HEK293 (cell line): Measurements from ENCODE around the gene GPR63.

ENCODE experiments used
- CTCF ChIA-PET: fragments of 350-600 bp; formaldehyde crosslinking; extraction: SDS; loops from one replicate; lab custom pipeline; 2021; ENCODE audit warnings: antibody characterized with exemption; lab: Yijun Ruan, JAX
- POLR2A ChIA-PET: fragments of 300-600 bp; formaldehyde crosslinking; extraction: SDS; loops from one replicate; lab custom pipeline; 2020; ENCODE audit warnings: antibody characterized with exemption, inconsistent platforms; lab: Yijun Ruan, JAX
- H3K27ac ChIP-seq: fragments of 200-500 bp; sonication (Bioruptor generic); 2 replicates; pipeline ENCODE4 v1.5.1; 2014; ENCODE audit warnings: low read depth, low read length, control low read depth, inconsistent platforms; ENCODE audit errors: extremely low read depth
- H3K36me3 ChIP-seq, 2 experiments: fragments of 200-500 bp in 1 of 2; sonication (Bioruptor generic) in 1 of 2; 1 replicate in 1 of 2; 2 replicates in 1 of 2; pipeline ENCODE4 v1.5.1; 2014 to 2017; ENCODE audit warnings: inconsistent platforms in 2 of 2, low read length in 2 of 2; ENCODE audit not compliant: control insufficient read depth in 2 of 2, insufficient read depth in 1 of 2
- H3K4me1 ChIP-seq: fragments of 200-500 bp; sonication (Bioruptor generic); 2 replicates; pipeline ENCODE4 v1.5.1; 2014; ENCODE audit warnings: mild to moderate bottlenecking, low read length, inconsistent platforms; ENCODE audit not compliant: control insufficient read depth, insufficient read depth
- H3K4me3 ChIP-seq: 2 replicates; pipeline ENCODE4 v1.5.1; 2011; ENCODE audit warnings: low read depth, mild to moderate bottlenecking, control low read depth, low read length, moderate library complexity
- H3K9me3 ChIP-seq: fragments of 200-500 bp; sonication (Bioruptor generic); 2 replicates; pipeline ENCODE4 v1.5.1; 2014; ENCODE audit warnings: low read depth, low read length, inconsistent platforms; ENCODE audit not compliant: control insufficient read depth, insufficient read depth
- HOXD13 ChIP-seq: sonication (generic); formaldehyde crosslinking; IDR thresholded peaks from 2 replicates; pipeline ENCODE4 v1.8.0; 2022; ENCODE audit warnings: missing genetic modification reagents, borderline replicate concordance
- KLF8 ChIP-seq: fragments of 450-650 bp; formaldehyde crosslinking; IDR thresholded peaks from 2 replicates; pipeline ENCODE4 v1.5.1; 2016; ENCODE audit warnings: missing biosample characterization, missing genetic modification characterization
- PRDM6 ChIP-seq: fragments of 450-650 bp; formaldehyde crosslinking; IDR thresholded peaks from 2 replicates; pipeline ENCODE4 v1.5.1; 2017; ENCODE audit warnings: missing biosample characterization, missing genetic modification characterization
- SP2 ChIP-seq: fragments of 450-650 bp; formaldehyde crosslinking; IDR thresholded peaks from 2 replicates; pipeline ENCODE4 v1.5.1; 2016; ENCODE audit warnings: missing biosample characterization, missing genetic modification characterization
- ZBTB21 ChIP-seq: fragments of 450-650 bp; formaldehyde crosslinking; IDR thresholded peaks from 2 replicates; pipeline ENCODE4 v1.5.1; 2017; ENCODE audit warnings: missing biosample characterization, missing genetic modification characterization
- ZNF16 ChIP-seq: fragments of 450-650 bp; formaldehyde crosslinking; IDR thresholded peaks from 2 replicates; pipeline ENCODE4 v1.5.1; 2016; ENCODE audit warnings: low read depth, missing biosample characterization, missing genetic modification characterization
- ZNF2 ChIP-seq: fragments of 450-650 bp; formaldehyde crosslinking; IDR thresholded peaks from 2 replicates; pipeline ENCODE4 v1.5.1; 2016; ENCODE audit warnings: missing biosample characterization, missing genetic modification characterization
- ZNF274 ChIP-seq, 2 experiments: fragments of 200-500 bp in 1 of 2; fragments of 450-650 bp in 1 of 2; sonication (Bioruptor generic) in 1 of 2; formaldehyde crosslinking in 1 of 2; IDR thresholded peaks; 2 replicates each; pipeline versions ENCODE4 v1.5.1 to v1.6.1; 2014 to 2016; ENCODE audit warnings: borderline replicate concordance in 1 of 2, inconsistent platforms in 1 of 2, low read length in 1 of 2, missing biosample characterization in 1 of 2, missing genetic modification characterization in 1 of 2
- ZNF311 ChIP-seq: fragments of 450-650 bp; formaldehyde crosslinking; IDR thresholded peaks from 2 replicates; pipeline ENCODE4 v1.5.1; 2017; ENCODE audit warnings: missing biosample characterization, missing genetic modification characterization, borderline replicate concordance
- ZNF335 ChIP-seq: fragments of 450-650 bp; formaldehyde crosslinking; conservative IDR thresholded peaks from 2 replicates; pipeline ENCODE4 v1.5.1; 2016; ENCODE audit warnings: missing biosample characterization, missing genetic modification characterization
- ZNF37A ChIP-seq: fragments of 450-650 bp; IDR thresholded peaks from 2 replicates; pipeline ENCODE4 v1.5.1; 2018; ENCODE audit warnings: missing biosample characterization, missing genetic modification characterization
- ZNF433 ChIP-seq: fragments of 450-650 bp; formaldehyde crosslinking; IDR thresholded peaks from 2 replicates; pipeline ENCODE4 v1.5.1; 2016; ENCODE audit warnings: missing biosample characterization, missing genetic modification characterization, low read depth
- ZNF48 ChIP-seq: fragments of 450-650 bp; formaldehyde crosslinking; IDR thresholded peaks from 2 replicates; pipeline ENCODE4 v1.5.1; 2016; ENCODE audit warnings: missing biosample characterization, missing genetic modification characterization
- ZNF488 ChIP-seq: fragments of 450-650 bp; formaldehyde crosslinking; IDR thresholded peaks from 2 replicates; pipeline ENCODE4 v1.5.1; 2016; ENCODE audit warnings: missing biosample characterization, missing genetic modification characterization
- ZNF514 ChIP-seq: fragments of 450-650 bp; formaldehyde crosslinking; IDR thresholded peaks from 2 replicates; pipeline ENCODE4 v1.5.1; 2016; ENCODE audit warnings: missing biosample characterization, missing genetic modification characterization
- ZNF530 ChIP-seq: fragments of 450-650 bp; formaldehyde crosslinking; IDR thresholded peaks from 2 replicates; pipeline ENCODE4 v1.5.1; 2016; ENCODE audit warnings: low read depth, missing biosample characterization, missing genetic modification characterization
- ZNF544 ChIP-seq: fragments of 450-650 bp; formaldehyde crosslinking; IDR thresholded peaks from 2 replicates; pipeline ENCODE4 v1.5.0; 2017; ENCODE audit warnings: missing biosample characterization, missing genetic modification characterization
- ZNF555 ChIP-seq: fragments of 450-650 bp; formaldehyde crosslinking; conservative IDR thresholded peaks from 2 replicates; pipeline ENCODE4 v1.5.1; 2017; ENCODE audit warnings: missing biosample characterization, mild to moderate bottlenecking, missing genetic modification characterization, inconsistent platforms
- ZNF654 ChIP-seq: fragments of 450-650 bp; formaldehyde crosslinking; IDR thresholded peaks from 2 replicates; pipeline ENCODE4 v1.5.1; 2016; ENCODE audit warnings: low read depth, missing biosample characterization, missing genetic modification characterization
- ZNF791 ChIP-seq: fragments of 450-650 bp; formaldehyde crosslinking; IDR thresholded peaks from 2 replicates; pipeline ENCODE4 v1.5.1; 2016; ENCODE audit warnings: missing biosample characterization, missing genetic modification characterization
- ZNF843 ChIP-seq: fragments of 450-650 bp; formaldehyde crosslinking; IDR thresholded peaks from 2 replicates; pipeline ENCODE4 v1.5.1; 2016; ENCODE audit warnings: missing biosample characterization, missing genetic modification characterization
- TF ChIP-seq, protein P1 (sequence below): fragments of 450-650 bp; IDR thresholded peaks from 2 replicates; pipeline ENCODE4 v1.5.1; 2018; ENCODE audit warnings: missing biosample characterization, missing genetic modification characterization
- TF ChIP-seq, protein P2 (sequence below): fragments of 450-650 bp; formaldehyde crosslinking; IDR thresholded peaks from 2 replicates; pipeline ENCODE4 v1.5.1; 2017; ENCODE audit warnings: missing biosample characterization, missing genetic modification characterization
- TF ChIP-seq, protein P3 (sequence below): fragments of 450-650 bp; formaldehyde crosslinking; IDR thresholded peaks from 2 replicates; pipeline ENCODE4 v1.5.1; 2017; ENCODE audit warnings: missing biosample characterization, missing genetic modification characterization
- TF ChIP-seq, protein P4 (sequence below): fragments of 450-650 bp; formaldehyde crosslinking; IDR thresholded peaks from 2 replicates; pipeline ENCODE4 v1.5.1; 2016; ENCODE audit warnings: missing biosample characterization, missing genetic modification characterization

Gene GPR63

GRCh38 chr6:96784650-96785049, 52.6 kb downstream of the GPR63 start:
- Histone ChIP-seq H3K4me3 (no peak overlapping the region), H3K4me1 (no peaks in the 10 kb centered on the region), H3K27ac (no peak overlapping the region), H3K36me3 (no peaks in the 10 kb centered on the region), H3K9me3 (no peaks in the 10 kb centered on the region)
- ChIA-PET CTCF (no interaction called here), POLR2A (no interaction called here)
- no peak for TF ChIP-seq ZNF311 (tag by site-specific recombination)
- TF ChIP-seq ZNF488 = no peak
- TF ChIP-seq, protein P1, sequence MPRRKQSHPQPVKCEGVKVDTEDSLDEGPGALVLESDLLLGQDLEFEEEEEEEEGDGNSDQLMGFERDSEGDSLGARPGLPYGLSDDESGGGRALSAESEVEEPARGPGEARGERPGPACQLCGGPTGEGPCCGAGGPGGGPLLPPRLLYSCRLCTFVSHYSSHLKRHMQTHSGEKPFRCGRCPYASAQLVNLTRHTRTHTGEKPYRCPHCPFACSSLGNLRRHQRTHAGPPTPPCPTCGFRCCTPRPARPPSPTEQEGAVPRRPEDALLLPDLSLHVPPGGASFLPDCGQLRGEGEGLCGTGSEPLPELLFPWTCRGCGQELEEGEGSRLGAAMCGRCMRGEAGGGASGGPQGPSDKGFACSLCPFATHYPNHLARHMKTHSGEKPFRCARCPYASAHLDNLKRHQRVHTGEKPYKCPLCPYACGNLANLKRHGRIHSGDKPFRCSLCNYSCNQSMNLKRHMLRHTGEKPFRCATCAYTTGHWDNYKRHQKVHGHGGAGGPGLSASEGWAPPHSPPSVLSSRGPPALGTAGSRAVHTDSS (tag by site-specific recombination) = no peak
- no peak for TF ChIP-seq ZNF791 (tag by site-specific recombination)
- TF ChIP-seq PRDM6 (tag by site-specific recombination) = no peak
- TF ChIP-seq ZNF843 (tag by site-specific recombination) = no peak
- TF ChIP-seq, protein P2, sequence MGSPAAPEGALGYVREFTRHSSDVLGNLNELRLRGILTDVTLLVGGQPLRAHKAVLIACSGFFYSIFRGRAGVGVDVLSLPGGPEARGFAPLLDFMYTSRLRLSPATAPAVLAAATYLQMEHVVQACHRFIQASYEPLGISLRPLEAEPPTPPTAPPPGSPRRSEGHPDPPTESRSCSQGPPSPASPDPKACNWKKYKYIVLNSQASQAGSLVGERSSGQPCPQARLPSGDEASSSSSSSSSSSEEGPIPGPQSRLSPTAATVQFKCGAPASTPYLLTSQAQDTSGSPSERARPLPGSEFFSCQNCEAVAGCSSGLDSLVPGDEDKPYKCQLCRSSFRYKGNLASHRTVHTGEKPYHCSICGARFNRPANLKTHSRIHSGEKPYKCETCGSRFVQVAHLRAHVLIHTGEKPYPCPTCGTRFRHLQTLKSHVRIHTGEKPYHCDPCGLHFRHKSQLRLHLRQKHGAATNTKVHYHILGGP = no peak

GRCh38 chr6:96783307-96783706, 54.0 kb downstream of the GPR63 start:
- Histone ChIP-seq H3K36me3 (no peaks in the 10 kb centered on the region), H3K4me1 (no peaks in the 10 kb centered on the region), H3K27ac (no peak overlapping the region), H3K9me3 (no peaks in the 10 kb centered on the region), H3K4me3 (no peak overlapping the region)
- ChIA-PET CTCF (interaction anchor here (0.8 kb wide), 1 partner anchor 1257 kb away, joined by 3 read pairs; no protein-coding TSS in a partner anchor), POLR2A (no interaction called here)
- TF ChIP-seq ZNF16 (tag by site-specific recombination) = no peak
- TF ChIP-seq SP2 = no peak
- no peak for TF ChIP-seq ZNF2 (tag by site-specific recombination)
- no peak for TF ChIP-seq ZNF544 (tag by site-specific recombination)
- TF ChIP-seq ZNF433 (tag by site-specific recombination) = no peak
- TF ChIP-seq ZNF555 = no peak
- TF ChIP-seq ZNF335 (tag by site-specific recombination) = no peak
- TF ChIP-seq, protein P3, sequence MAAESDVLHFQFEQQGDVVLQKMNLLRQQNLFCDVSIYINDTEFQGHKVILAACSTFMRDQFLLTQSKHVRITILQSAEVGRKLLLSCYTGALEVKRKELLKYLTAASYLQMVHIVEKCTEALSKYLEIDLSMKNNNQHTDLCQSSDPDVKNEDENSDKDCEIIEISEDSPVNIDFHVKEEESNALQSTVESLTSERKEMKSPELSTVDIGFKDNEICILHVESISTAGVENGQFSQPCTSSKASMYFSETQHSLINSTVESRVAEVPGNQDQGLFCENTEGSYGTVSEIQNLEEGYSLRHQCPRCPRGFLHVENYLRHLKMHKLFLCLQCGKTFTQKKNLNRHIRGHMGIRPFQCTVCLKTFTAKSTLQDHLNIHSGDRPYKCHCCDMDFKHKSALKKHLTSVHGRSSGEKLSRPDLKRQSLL = no peak
- no peak for TF ChIP-seq ZBTB21 (tag by site-specific recombination)

- no peaks in the 10 kb centered on the region for H3K4me1 ChIP-seq
- no peaks in the 10 kb centered on the region for H3K9me3 ChIP-seq
- no peak overlapping the region for H3K27ac ChIP-seq
- CTCF ChIA-PET = no interaction called here
- H3K4me3 ChIP-seq = no peak overlapping the region
- no peaks in the 10 kb centered on the region for H3K36me3 ChIP-seq
- POLR2A ChIA-PET = no interaction called here
- TF ChIP-seq, protein P4, sequence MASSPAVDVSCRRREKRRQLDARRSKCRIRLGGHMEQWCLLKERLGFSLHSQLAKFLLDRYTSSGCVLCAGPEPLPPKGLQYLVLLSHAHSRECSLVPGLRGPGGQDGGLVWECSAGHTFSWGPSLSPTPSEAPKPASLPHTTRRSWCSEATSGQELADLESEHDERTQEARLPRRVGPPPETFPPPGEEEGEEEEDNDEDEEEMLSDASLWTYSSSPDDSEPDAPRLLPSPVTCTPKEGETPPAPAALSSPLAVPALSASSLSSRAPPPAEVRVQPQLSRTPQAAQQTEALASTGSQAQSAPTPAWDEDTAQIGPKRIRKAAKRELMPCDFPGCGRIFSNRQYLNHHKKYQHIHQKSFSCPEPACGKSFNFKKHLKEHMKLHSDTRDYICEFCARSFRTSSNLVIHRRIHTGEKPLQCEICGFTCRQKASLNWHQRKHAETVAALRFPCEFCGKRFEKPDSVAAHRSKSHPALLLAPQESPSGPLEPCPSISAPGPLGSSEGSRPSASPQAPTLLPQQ (tag by site-specific recombination) = no peak
- no peak for TF ChIP-seq ZNF654
- TF ChIP-seq KLF8 = no peak
- no peak for TF ChIP-seq ZNF37A (tag by site-specific recombination)
- TF ChIP-seq ZNF48 (tag by site-specific recombination) = no peak
- no peak for TF ChIP-seq ZNF843 (tag by site-specific recombination)
- TF ChIP-seq HOXD13 (CRISPR knock-in tag) = no peak
- TF ChIP-seq ZNF274 (IDR thresholded peaks at IDR 0.05; ENCODE audit: low read length) = no peak
- TF ChIP-seq ZNF274 (tag by site-specific recombination; IDR thresholded peaks at IDR 0.05; ENCODE audit: borderline replicate concordance) = no peak
- no peak for TF ChIP-seq ZNF530
- TF ChIP-seq ZNF514 (tag by site-specific recombination) = no peak
These were observed 55.7 kb downstream of the GPR63 start for GRCh38 chr6:96781557-96781956.
